Measurements from ENCODE around the gene NRG3. TPM values are rescaled to one million over a fixed set of nuclear protein-coding genes. Genes with fewer than 3 reads are reported as not detected.

The NRG3 gene
- total and polyA plus RNA-seq, 2 of the 8 experiments (the other 6 are each of a cell fraction or from before 2014, with no cell fraction given): 4.2 to 5.0 TPM

DNA sequence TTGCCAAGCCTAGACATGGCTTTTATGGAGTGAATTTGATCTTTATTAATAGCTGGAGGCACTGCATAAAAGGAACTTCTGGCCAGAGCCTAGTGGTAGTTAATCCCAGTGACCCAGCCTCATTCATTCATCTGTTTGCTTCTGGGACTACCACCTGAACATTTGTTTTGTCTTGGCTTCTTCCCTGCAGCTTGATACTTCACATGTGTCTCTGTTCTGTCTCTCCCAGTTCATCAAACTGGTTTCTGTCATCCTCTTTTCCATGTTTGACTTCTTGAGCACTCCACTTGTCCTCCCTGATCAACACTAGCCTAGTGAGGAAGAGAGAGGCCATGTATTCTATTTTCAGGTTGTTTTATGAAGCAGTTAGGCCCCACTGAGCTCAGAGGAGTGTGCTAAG is 163.6 kb downstream of the NRG3 start:
- no peak overlapping the region for H2BK20ac ChIP-seq (ENCODE audit: low read length)
- H3K4me3 ChIP-seq (ENCODE audit: extremely low read depth in 1 of 4, insufficient read depth in 2 of 4, low read depth in 3 of 4, low read length in 4 of 4): no peak overlapping the region
- no peak overlapping the region for H2BK15ac ChIP-seq (ENCODE audit: low read length)
- no peak overlapping the region for H3K23ac ChIP-seq (ENCODE audit: insufficient read length)
- POLR2A ChIA-PET (ENCODE audit: partially characterized antibody): no interaction called here
- no peak for DNase-seq (ENCODE audit: low read depth in 1 of 2, low spot score in 2 of 2)
- H4K5ac ChIP-seq (ENCODE audit: insufficient read length, low read depth, low read length): no peak overlapping the region
- no peaks in the 10 kb centered on the region for H3K79me2 ChIP-seq (ENCODE audit: control insufficient read depth in 1 of 2, insufficient read depth in 2 of 2, low read length in 2 of 2)
- no peak overlapping the region for H2BK5ac ChIP-seq (ENCODE audit: low read depth, low read length)
- H3K36me3 ChIP-seq (ENCODE audit: control insufficient read depth in 2 of 4, insufficient read depth in 4 of 4, low read length in 3 of 4): no peaks in the 10 kb centered on the region
- no peak overlapping the region for H3K14ac ChIP-seq (ENCODE audit: insufficient read length)
- CTCF ChIA-PET (ENCODE audit: partially characterized antibody): no interaction called here
- no peaks in the 10 kb centered on the region for H4K20me1 ChIP-seq (replicated peaks in 1 of 2; ENCODE audit: control insufficient read depth in 1 of 2, insufficient read depth in 2 of 2, low read length in 2 of 2)
- no peaks in the 10 kb centered on the region for H3K27me3 ChIP-seq (replicated peaks in 1 of 4; ENCODE audit: control insufficient read depth in 3 of 4, extremely low read depth in 1 of 4, insufficient read depth in 3 of 4, low read length in 3 of 4)
- no peaks in the 10 kb centered on the region for H3K79me1 ChIP-seq (ENCODE audit: low read depth, low read length)
- no peak overlapping the region for H2BK12ac ChIP-seq (ENCODE audit: low read depth, low read length)
- H3K4ac ChIP-seq (replicated peaks; ENCODE audit: insufficient read length, low read depth, low read length): no peak overlapping the region
- H3K4me1 ChIP-seq (replicated peaks in 1 of 4; ENCODE audit: control insufficient read depth in 3 of 4, insufficient read depth in 4 of 4, low read length in 3 of 4): 0 out of 7 replicates have a peak, but pooled peaks cover 0 to 2% (median 0%) of the 10 kb centered on the region in 4 experiments
- H2AFZ ChIP-seq (ENCODE audit: low read length): no peak overlapping the region
- H2AK5ac ChIP-seq (ENCODE audit: low read depth, low read length): no peak overlapping the region
- H3K56ac ChIP-seq (replicated peaks; ENCODE audit: insufficient read length, low read depth, low read length): no peak overlapping the region
- no peak overlapping the region for H3K18ac ChIP-seq (ENCODE audit: extremely low read depth, low read length)
- H3K27ac ChIP-seq (ENCODE audit: low read depth, low read length): no peak overlapping the region
- no peak overlapping the region for H4K8ac ChIP-seq (ENCODE audit: extremely low read depth, insufficient read depth, low read length)
- no peak overlapping the region for H4K91ac ChIP-seq (replicated peaks; ENCODE audit: insufficient read length, low read length)
- no peaks in the 10 kb centered on the region for H3K23me2 ChIP-seq (ENCODE audit: low read depth, low read length)
- no peak overlapping the region for H3K9ac ChIP-seq (replicated peaks in 1 of 4; ENCODE audit: extremely low read depth in 1 of 4, low read depth in 3 of 4, low read length in 3 of 4)
- no peak overlapping the region for H3K4me2 ChIP-seq (ENCODE audit: insufficient read depth in 1 of 2, low read depth in 2 of 2, low read length in 2 of 2)
- no peak for FAIRE-seq
- no peaks in the 10 kb centered on the region for H3K9me3 ChIP-seq (ENCODE audit: insufficient read depth in 2 of 2, low read depth in 1 of 2, low read length in 1 of 2)
- no peak overlapping the region for H2BK120ac ChIP-seq (replicated peaks; ENCODE audit: low read depth, low read length)
- TF ChIP-seq SUZ12 (IDR thresholded peaks at IDR 0.05; ENCODE audit: low read length) (no peak), TEAD4 (IDR thresholded peaks at IDR 0.05; ENCODE audit: low read depth, low read length) (no peak), JUND (IDR thresholded peaks at IDR 0.05; ENCODE audit: low read length) (no peak), RNF2 (IDR thresholded peaks at IDR 0.05; ENCODE audit: borderline replicate concordance, low read depth, low read length, missing control alignments, poor library complexity, severe bottlenecking) (no peak)
- TF ChIP-seq, protein P1, sequence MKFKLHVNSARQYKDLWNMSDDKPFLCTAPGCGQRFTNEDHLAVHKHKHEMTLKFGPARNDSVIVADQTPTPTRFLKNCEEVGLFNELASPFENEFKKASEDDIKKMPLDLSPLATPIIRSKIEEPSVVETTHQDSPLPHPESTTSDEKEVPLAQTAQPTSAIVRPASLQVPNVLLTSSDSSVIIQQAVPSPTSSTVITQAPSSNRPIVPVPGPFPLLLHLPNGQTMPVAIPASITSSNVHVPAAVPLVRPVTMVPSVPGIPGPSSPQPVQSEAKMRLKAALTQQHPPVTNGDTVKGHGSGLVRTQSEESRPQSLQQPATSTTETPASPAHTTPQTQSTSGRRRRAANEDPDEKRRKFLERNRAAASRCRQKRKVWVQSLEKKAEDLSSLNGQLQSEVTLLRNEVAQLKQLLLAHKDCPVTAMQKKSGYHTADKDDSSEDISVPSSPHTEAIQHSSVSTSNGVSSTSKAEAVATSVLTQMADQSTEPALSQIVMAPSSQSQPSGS (IDR thresholded peaks at IDR 0.05; ENCODE audit: low read length): no peak
- TF ChIP-seq, protein P2, sequence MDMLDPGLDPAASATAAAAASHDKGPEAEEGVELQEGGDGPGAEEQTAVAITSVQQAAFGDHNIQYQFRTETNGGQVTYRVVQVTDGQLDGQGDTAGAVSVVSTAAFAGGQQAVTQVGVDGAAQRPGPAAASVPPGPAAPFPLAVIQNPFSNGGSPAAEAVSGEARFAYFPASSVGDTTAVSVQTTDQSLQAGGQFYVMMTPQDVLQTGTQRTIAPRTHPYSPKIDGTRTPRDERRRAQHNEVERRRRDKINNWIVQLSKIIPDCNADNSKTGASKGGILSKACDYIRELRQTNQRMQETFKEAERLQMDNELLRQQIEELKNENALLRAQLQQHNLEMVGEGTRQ (IDR thresholded peaks at IDR 0.05; ENCODE audit: low read length): no peak
